ENCODE results near the gene NIT1. TPM values are rescaled to one million over a fixed set of nuclear protein-coding genes. Genes with fewer than 3 reads are reported as not detected.

The NIT1 gene
- 9.0 TPM for total RNA-seq

DNA sequence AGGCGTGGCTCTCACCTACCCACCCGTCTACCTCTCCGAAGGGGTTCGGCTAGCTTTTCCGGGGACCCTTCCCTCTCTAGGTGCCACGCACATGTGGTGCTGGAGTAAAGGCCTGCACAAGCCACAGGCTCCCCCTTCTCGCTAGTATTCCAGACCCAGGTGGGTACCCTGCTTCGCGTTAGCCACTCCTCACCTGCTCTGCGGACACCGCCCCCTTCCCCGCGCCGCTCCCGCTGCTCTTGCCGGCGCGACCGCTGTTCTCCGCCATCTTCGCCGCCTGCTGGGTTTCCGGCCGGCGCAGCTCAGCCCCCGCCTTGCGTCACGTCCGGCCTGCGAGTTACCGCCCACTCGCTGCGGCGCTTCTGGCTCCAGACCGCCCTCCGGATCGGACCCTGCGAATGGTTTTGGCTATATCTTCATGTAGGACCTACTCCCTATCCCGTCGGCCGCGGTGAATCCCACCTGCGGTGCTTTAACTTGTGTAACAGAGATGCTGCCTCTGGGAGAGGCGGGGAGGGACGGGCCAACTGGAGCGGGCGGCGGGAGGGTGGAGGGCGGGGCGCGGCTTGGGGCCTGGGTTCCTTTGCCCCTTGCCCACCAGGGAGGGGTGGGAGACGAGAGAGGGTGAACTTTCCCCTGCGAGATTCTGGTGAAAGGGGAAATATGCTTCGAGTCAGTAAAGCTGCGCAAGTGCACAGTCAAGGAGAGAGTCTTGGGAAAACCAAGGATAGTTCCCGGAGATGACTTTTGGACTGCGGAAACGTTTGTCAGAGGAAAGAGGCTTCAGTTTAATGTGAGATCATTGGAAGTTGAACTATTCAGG is at the start of gene NIT1, which contains the start of gene PFDN2:
NIT1 (plus strand) TSS at position 347 of the 823 bp plus-strand sequence; CDS start at position 419, 72 bp downstream.
PFDN2 (minus strand) TSS at position 279 of the 823 bp plus-strand sequence; CDS start at position 268, 11 bp downstream.
- no peaks in the 10 kb centered on the region for H3K27me3 ChIP-seq (ENCODE audit: insufficient read depth, low read length)
- H3K4me1 ChIP-seq (ENCODE audit: insufficient read depth, low read length), result peaks cover 86% of the 10 kb centered on the region
- no peaks in the 10 kb centered on the region for H3K9me3 ChIP-seq (ENCODE audit: low read depth, low read length)
- peak within 1 kb of the TSS; percentile 88 for H3K4me3 ChIP-seq (ENCODE audit: low read length)

DNA sequence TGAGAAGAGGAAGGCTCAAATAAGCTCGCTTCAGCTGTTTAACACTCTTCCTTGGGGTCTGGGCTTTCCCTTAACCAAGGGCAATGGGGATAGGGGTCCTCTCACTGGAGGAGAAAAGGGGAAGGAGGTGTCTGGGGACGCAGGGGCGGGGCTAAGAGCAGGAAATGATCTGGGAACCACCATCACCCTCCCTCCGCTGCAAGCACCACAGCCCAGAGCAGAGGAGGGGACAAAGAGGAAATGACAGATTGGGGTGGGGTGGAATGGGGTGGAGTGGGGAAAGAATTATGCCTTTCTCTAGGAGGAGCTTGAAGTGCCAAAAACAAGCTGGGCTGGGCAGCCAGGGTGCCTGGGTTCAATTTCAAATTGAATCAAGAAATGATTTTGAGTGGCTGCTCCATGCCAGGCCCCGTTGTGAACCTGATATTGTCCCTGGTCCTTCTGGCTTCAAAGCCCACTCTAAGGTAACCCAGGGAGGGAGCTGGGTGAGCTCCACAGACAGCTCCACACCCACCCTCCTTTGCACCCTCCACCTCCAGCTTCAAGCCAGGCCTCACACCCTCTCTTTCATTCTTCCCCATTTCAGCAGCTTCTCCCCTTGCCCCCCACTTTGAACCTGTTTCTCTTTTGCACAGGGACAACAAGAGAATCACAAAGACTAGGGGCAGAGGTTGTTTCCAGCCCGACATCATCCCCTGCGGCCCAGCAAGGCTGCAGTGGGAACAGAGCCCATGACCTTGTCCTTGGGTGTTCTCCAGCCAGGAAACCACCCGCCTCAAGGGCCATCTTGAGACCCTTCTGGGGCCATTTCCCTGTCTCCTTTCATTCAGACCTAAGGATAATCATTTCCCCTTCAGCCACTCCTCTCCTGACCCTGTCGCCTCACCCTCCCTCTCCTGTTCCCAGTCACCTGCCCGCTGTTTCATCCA is 49.3 kb upstream of the NIT1 start:
- Histone ChIP-seq H3K4me3 (ENCODE audit: low read length) (peak overlapping the region; percentile 94), H3K9me3 (ENCODE audit: low read depth, low read length) (no peaks in the 10 kb centered on the region), H3K27me3 (ENCODE audit: insufficient read depth, low read length) (no peaks in the 10 kb centered on the region), H3K4me1 (ENCODE audit: insufficient read depth, low read length) (peaks cover 69% of the 10 kb centered on the region)

GRCh38 chr1:161069241-161069640 is 48.7 kb upstream of the NIT1 start:
- H3K4me3 ChIP-seq (ENCODE audit: low read length), result peak overlapping the region; percentile 94
- H3K4me1 ChIP-seq (ENCODE audit: insufficient read depth, low read length), result peaks cover 62% of the 10 kb centered on the region
- no peaks in the 10 kb centered on the region for H3K27me3 ChIP-seq (ENCODE audit: insufficient read depth, low read length)
- no peaks in the 10 kb centered on the region for H3K9me3 ChIP-seq (ENCODE audit: low read depth, low read length)

DNA sequence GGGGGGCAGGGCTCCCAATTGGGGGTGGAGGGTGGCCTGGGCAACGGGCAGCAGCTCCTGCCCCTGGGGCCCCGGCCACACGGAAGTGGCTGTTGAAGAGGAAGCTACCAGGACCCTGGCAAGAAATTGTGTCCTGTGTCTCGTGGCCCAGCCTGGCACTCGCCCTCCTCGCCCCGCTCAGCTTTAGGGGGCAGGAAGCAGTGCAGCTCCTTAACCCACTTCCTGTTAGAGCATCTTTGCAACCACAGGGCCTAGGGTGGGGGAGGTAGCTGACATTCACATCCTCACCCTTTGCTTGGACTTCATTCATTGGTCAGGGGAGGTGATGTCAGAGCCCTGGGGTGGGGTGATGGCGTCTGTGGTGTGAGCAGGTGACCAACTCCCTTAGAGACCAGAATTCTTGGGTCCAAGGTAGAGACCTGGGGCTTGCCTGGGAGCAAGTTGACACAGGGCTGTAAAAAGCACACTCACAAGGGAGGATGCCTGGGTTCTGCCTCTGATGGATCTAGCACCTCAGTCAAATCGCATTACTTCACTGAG is 48.1 kb upstream of the NIT1 start, which contains the start of gene ARHGAP30:
ARHGAP30 (minus strand) TSS at position 161 of the 540 bp plus-strand sequence. CDS start 267 bp downstream, outside the sequence.
- Histone ChIP-seq H3K4me3 (ENCODE audit: low read length) (peak within 1 kb of the TSS; percentile 94), H3K9me3 (ENCODE audit: low read depth, low read length) (no peaks in the 10 kb centered on the region), H3K4me1 (ENCODE audit: insufficient read depth, low read length) (peaks cover 57% of the 10 kb centered on the region)

DNA sequence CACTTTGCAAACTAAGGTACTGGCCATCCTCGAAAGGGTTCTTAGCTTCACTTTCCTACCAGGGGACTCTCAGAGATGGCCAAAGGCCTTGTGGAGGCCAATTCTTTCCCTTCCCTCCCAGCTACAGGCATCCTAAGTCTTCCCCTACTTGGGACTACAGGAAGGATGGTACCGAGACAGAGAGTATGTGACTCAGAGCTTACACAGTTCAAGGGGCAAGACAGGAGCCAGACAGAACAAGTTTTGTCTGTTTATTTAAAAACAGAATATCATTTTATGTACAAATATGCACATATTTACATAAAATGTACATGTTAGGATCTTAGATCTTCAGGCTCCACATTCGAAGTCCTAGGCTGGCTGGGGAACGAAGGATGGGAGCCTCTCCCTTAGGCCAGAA is 47.1 kb upstream of the NIT1 start:
- H3K27me3 ChIP-seq (ENCODE audit: insufficient read depth, low read length), result no peaks in the 10 kb centered on the region
- H3K4me3 ChIP-seq (ENCODE audit: low read length), result no peak overlapping the region
- peaks cover 48% of the 10 kb centered on the region for H3K4me1 ChIP-seq (ENCODE audit: insufficient read depth, low read length)

More for the DNA sequence above, 48.1 kb upstream of the NIT1 start, which contains the start of gene ARHGAP30:
- H3K27me3 ChIP-seq (ENCODE audit: insufficient read depth, low read length), result no peaks in the 10 kb centered on the region

GRCh38 chr1:161071886-161072371 is 46.0 kb upstream of the NIT1 start:
- no peak overlapping the region for H3K4me3 ChIP-seq (ENCODE audit: low read length)
- peaks cover 36% of the 10 kb centered on the region for H3K4me1 ChIP-seq (ENCODE audit: insufficient read depth, low read length)
- H3K9me3 ChIP-seq (ENCODE audit: low read depth, low read length), result no peaks in the 10 kb centered on the region
- no peaks in the 10 kb centered on the region for H3K27me3 ChIP-seq (ENCODE audit: insufficient read depth, low read length)

More for the DNA sequence above, 47.1 kb upstream of the NIT1 start:
- H3K9me3 ChIP-seq (ENCODE audit: low read depth, low read length), result no peaks in the 10 kb centered on the region

- H3K27me3 ChIP-seq (ENCODE audit: insufficient read depth, low read length), result no peaks in the 10 kb centered on the region
- H3K9me3 ChIP-seq (ENCODE audit: low read depth, low read length), result no peaks in the 10 kb centered on the region
- no peak overlapping the region for H3K4me3 ChIP-seq (ENCODE audit: low read length)
- H3K4me1 ChIP-seq (ENCODE audit: insufficient read depth, low read length), result peaks cover 27% of the 10 kb centered on the region
Observed at GRCh38 chr1:161072751-161073449, 45.0 kb upstream of the NIT1 start.

DNA sequence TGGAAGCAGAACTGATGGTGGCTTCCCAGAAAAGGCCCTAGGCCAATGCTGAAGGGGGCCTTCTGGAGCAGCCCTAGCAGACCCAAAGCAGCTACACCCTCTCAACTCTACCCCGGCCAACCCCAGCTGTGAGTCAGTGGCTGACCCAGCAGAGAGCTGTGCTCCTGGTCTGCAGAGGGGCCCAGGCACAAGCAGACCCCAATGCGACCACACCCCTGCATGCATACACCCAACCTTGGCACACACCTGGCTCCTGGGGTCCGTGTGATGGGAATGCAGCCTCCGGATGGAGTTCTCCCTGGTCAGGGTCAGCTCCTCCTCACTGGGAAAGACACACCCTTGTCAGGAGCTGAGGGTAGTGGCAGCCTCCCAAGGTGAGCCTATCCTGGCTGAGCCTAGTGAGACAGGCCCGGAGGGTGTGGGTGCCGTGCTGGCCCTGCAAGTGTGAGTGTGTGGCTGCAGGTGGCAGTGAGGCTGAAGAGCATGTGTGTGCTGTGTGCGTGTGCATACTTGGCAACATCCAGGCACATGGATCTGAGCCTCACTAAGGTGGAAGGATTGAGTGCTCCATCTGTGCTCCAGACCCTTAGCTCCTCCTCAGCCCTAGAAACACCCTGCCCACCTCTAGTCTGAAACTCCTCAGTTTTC is 44.3 kb upstream of the NIT1 start:
- no peaks in the 10 kb centered on the region for H3K27me3 ChIP-seq (ENCODE audit: insufficient read depth, low read length)
- no peaks in the 10 kb centered on the region for H3K9me3 ChIP-seq (ENCODE audit: low read depth, low read length)
- no peak overlapping the region for H3K4me3 ChIP-seq (ENCODE audit: low read length)
- peaks cover 24% of the 10 kb centered on the region for H3K4me1 ChIP-seq (ENCODE audit: insufficient read depth, low read length)

DNA sequence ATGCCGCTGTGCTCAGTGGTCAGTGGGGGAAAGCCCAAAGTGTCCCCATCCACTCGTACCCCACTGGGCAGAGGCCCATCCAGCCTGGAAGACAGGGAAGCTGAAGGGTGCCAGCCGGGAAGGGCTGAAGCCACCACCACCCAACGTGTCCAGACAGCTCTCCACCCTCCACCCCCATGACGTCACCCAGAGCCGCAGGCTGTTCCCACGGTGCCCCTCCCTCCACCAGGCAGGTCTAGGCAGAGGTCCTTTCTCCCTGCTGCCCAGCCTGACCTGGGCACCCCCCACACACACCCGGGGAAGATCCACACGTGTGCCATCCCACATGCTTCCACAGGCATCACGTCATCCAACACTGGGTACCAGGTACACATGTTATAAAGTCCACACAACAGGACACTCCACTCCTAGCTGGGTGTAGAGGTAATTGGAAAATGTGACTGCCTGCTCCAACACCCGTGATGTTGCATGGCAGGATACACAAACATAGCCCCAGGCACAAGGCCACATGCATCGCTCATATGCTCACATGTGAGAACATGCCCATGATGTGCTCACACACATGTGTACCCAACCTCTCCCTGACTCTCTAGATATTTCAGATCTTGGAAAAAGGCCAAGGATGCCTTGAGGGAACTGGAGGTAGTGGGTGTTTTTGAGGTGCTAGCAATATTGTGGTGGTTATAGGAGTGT is 43.1 kb upstream of the NIT1 start:
- Histone ChIP-seq H3K27me3 (ENCODE audit: insufficient read depth, low read length) (no peaks in the 10 kb centered on the region), H3K9me3 (ENCODE audit: low read depth, low read length) (no peaks in the 10 kb centered on the region), H3K4me3 (ENCODE audit: low read length) (no peak overlapping the region), H3K4me1 (ENCODE audit: insufficient read depth, low read length) (peaks cover 24% of the 10 kb centered on the region)

- Histone ChIP-seq H3K27me3 (ENCODE audit: insufficient read depth, low read length) (no peaks in the 10 kb centered on the region), H3K4me1 (ENCODE audit: insufficient read depth, low read length) (peaks cover 23% of the 10 kb centered on the region), H3K9me3 (ENCODE audit: low read depth, low read length) (no peaks in the 10 kb centered on the region), H3K4me3 (ENCODE audit: low read length) (no peak overlapping the region)
Observed at GRCh38 chr1:161076410-161076809, 41.5 kb upstream of the NIT1 start.

DNA sequence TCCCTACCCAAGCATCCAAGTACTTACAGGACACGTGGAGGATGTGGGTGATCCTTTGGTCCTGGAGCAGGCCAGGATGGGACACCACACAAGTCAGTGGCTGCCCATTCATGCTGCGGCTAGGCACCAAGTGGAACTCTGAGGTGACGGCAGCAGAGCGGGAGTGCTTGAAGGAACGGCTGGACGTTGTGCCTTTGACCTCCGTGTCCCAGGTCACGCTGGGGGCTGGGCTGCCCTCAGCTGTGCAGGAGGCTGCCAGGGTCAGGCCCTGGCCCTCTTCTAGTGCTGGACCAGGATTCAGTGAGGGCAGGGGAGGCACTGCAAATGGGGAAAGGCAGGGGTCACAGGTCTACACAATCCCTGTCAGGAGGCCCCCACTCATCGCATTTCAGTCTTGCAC is 40.5 kb upstream of the NIT1 start:
- H3K9me3 ChIP-seq (ENCODE audit: low read depth, low read length), result no peaks in the 10 kb centered on the region
- no peaks in the 10 kb centered on the region for H3K27me3 ChIP-seq (ENCODE audit: insufficient read depth, low read length)
- no peak overlapping the region for H3K4me3 ChIP-seq (ENCODE audit: low read length)
- peaks cover 19% of the 10 kb centered on the region for H3K4me1 ChIP-seq (ENCODE audit: insufficient read depth, low read length)

- Histone ChIP-seq H3K9me3 (ENCODE audit: low read depth, low read length) (no peaks in the 10 kb centered on the region), H3K4me3 (ENCODE audit: low read length) (no peak overlapping the region), H3K27me3 (ENCODE audit: insufficient read depth, low read length) (no peaks in the 10 kb centered on the region), H3K4me1 (ENCODE audit: insufficient read depth, low read length) (peaks cover 40% of the 10 kb centered on the region)
Observed at GRCh38 chr1:161079436-161080110, 38.3 kb upstream of the NIT1 start.
